Measurements from ENCODE around the gene SSX2IP.
A peak's percentile ranks its signal among the peaks of the same experiment; 100 is the strongest.
"Not testable (repeated sequence)": the region's sequence is repeated elsewhere in the genome, so short reads cannot be mapped to it uniquely, and the experiment has no call there.

SSX2IP gene

GRCh38 chr1:84675106-84675505 lies 15.2 kb downstream of the SSX2IP start:
- DNase-seq = no peak

GRCh38 chr1:84674705-84675104 lies 15.6 kb downstream of the SSX2IP start:
- no peak for DNase-seq

DNA sequence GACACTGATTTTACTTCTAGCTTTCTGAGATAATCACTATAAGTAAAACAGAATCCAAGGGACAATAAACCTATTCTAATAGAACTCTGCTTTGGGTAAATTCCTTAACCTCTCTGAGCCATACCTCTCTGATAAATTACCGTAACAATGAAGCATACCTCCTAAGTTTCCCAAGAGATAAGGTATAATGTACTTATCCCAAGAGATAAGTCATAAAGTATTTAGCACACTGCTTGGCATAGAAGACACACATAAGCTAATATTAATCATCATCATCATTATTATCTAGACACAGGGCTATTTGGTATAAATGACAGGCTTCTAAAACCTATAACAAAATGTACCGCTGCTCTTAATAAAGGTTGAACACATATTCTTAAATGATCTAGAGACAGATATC lies 16.2 kb downstream of the SSX2IP start:
- no peak for DNase-seq

DNA sequence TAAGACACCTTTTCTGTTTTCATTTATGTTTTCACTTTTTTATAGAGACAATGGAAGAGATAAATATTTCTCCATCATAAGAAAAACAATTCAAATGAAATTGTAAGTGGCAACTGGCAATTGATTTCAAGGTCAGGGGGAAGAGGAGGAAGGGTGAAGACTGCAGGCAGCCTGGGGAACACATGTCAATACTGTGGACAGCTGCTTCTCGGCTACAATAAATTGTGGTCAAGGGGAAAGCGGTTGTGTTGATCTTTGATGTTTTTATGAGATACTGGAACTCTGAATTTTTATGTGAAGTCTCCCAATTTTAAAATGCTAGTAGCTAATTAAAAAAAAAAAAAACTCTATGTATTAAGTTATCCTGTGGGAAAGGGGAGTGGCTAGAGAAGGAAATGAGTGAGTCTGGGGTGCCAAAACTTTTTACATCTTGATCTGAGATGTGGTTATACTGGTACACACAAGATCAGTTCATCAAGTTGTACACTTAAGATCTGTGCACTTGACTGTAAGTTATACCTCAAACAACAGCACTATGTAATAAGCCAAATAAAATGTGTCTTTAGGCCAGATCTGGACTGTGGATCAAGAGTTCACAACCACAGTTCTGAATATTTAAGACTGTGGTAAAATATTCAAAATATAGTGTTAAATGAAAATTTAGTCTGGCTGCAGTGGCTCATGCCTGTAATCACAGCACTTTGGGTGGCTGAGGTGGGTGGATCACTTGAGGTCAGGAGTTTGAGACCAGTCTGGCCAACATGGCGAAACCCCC lies 18.0 kb downstream of the SSX2IP start:
- no peak for DNase-seq

- no peak for DNase-seq
Measured at GRCh38 chr1:84669831-84670230, 20.4 kb downstream of the SSX2IP start.

DNA sequence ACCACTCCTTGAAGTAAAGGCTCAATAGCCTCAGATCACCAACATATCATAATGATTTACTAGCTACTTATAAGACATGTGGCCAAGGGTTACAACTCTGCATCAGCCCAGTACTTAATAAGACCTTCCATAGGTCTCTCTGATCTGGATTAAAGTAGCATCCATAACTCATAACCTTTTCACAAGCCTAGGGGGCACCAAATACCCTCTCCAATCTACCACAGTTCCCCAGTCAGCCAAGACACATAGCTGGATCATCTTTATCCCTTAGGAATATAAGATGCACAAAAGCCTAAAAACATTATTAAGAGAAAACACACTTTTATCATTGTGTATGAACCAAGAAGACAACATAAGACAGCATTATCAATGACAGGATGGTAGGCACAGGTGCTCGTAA lies 22.1 kb downstream of the SSX2IP start:
- peak; percentile 17 for DNase-seq

DNA sequence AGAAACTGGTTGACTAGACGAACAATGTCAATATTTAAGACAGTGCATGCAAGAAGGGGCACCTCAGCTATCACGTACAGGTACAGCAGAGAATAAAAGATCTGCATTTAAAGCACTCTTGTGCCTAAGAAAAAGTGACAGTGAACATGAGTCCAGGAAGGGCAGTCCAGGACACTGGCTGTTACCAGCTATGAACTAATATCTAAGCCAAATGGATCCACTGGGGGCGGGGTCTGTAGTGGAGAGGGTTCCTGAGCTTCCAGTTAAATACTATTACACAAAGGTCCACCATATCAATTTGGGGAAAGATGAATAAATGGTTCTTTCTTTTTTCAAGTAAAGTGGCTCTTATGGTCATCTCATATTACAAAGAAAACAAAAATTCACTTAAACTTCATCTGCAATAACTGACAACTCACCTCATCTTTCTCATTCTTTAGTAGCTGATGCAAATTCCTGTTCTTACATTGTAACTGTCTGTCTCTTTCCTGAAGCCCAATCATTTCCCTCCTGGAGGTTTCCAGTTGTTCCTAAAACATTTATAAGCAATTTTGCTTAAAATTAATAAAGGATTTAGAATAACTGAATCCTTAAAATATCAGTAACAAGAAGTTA lies 24.5 kb downstream of the SSX2IP start:
- DNase-seq = no peak

GRCh38 chr1:84653130-84653677 lies 37.1 kb downstream of the SSX2IP start:
- no peak for DNase-seq

GRCh38 chr1:84644472-84644871 lies 45.8 kb downstream of the SSX2IP start:
- DNase-seq = no peak

GRCh38 chr1:84643183-84643582 lies 47.1 kb downstream of the SSX2IP start:
- no peak for DNase-seq

- DNase-seq = no peak
Measured at GRCh38 chr1:84642774-84643173, 47.5 kb downstream of the SSX2IP start.

DNA sequence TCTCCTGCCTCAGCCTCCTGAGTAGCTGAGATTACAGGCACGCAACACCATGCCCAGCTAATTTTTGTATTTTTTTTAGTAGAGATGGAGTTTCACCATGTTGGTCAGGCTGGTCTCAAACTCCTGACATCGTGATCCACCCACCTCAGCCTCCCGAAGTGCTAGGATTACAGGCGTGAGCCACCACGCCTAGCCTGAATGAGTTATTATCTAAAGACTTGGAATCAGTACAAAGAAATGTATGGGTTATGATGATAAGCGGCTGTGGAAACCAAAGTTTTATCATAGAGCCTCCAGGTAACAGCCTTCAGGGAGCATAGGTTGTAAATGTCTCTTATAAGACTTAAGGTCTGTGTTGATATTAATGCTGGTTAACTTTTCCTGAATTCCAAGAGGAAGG lies 50.5 kb downstream of the SSX2IP start:
- not testable (repeated sequence) for DNase-seq

DNA sequence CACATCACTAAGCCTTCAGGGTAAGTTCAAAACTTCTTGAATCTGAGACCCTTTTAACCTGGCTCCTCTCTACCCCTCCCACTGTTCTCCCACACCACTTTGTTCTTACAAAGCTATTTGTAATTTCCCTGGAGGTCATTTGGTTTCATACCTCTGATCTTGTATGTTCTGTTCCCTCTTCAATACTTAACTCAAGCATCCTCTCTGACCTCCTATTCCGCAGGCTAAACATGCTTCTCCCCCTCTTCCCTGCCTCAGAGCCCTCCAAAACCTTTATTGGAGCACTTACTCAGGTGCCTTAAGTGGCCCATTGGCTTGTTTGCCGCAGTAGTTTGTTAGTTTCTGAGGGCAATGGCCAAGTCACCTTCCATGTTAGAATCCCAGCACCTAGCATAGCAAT lies 54.8 kb downstream of the SSX2IP start:
- no peak for DNase-seq

DNA sequence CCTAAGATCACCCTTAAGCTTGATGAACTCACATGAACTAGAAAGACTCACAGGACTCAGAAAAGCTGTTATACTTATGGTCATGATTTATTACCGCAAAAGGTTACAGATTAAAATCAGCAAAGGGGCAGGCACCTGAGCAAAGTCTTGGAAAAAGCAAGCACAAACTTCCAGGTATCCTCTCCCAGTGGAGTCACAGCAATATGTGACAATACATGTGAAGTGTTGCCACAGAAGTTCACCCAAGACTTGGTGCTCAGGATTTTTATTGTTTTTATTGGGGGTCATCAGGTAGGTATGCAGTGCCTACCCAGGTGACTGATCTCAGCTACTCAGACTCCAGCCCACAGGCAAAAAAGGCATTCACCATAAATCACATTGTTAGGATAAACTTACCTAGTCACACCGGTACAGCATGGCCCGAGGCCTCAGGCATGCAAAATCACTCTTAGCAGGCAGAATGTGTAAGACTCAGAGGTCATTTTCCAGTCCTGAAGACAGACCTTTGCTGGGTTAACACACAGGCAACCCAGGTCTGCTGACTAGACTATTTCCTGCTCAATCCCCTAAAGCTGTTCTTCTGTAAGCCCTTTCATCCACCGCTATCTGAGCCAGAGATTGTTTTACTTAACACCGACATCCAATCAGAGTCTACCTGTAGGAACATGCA lies 55.6 kb downstream of the SSX2IP start:
- DNase-seq = no peak

- DNase-seq = no peak
Measured at GRCh38 chr1:84632673-84633434, 57.4 kb downstream of the SSX2IP start.

DNA sequence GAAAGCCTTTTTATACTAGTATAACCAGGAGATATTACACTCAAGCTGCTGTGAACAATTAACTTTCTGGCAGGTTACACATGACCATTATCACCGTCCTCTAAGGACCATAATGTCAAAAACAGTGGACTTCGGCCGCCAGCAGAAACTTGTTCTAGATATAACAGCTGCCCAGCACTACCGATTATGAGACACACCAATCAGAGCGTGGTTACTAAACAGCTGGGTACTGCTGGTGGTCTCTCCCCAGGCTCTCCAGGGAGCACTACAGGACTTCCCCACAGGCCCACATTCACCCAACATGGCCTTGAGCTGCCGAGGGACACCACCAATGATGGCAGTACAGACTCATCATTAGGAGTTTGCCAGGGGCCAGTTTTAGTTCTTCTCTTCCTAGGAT lies 58.1 kb downstream of the SSX2IP start:
- no peak for DNase-seq

DNA sequence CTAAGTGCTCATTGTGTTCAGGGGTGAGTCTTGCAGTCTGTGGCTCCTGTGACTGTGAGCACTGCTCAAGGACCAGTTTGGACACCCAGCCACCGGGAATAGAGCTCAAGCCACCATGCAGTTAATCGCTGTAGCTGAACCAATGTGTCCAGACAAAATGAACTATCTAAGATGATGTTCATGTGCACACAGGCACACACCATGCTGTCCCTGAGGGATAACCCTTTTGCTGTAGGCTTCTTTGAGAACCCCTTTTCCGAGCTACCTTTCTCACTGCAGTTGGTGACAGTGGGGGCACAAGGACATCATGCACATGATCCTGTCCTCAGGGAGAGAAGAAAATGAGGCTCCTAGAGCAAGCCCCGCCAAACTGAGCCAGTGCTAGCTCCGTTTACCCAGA lies 65.4 kb downstream of the SSX2IP start:
- DNase-seq = no peak

- no peak for DNase-seq
Measured at GRCh38 chr1:84621553-84621952, 68.7 kb downstream of the SSX2IP start.

GRCh38 chr1:84620720-84621313 lies 69.4 kb downstream of the SSX2IP start:
- DNase-seq = peak; percentile 67

DNA sequence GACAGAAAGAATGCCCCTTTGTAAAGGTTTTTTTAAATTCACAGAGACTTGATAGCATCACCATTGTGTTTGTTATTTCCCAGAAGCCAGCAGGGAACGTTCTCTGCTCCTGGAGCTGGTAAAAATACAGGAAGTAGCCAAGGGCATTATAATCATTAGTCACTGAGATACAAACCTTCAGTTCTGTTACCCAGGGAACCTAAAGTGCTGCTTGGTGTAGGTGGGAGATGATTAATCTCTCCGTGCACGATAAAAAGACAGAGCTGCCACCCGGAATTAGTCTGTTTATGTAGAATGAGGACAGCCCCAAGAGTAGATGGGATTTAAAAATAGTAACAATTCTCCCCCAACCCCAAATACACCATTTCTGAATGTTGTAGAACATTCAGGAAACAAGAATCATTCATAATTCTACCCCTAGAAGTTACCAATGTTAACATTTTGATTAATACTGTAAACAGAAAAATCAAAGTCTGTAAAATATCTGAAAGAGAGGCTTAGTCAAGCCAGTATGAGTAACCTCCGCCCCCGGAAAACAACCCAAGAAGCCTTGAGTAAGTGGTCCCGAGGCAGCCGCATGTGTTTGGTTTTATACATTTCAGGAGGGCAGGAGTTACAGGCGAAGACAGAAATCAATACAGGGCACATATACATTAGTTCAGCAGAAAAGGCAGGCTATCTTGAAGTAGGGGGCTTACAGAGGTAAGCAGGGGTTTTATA lies 70.7 kb downstream of the SSX2IP start:
- peak; percentile 14 for DNase-seq

DNA sequence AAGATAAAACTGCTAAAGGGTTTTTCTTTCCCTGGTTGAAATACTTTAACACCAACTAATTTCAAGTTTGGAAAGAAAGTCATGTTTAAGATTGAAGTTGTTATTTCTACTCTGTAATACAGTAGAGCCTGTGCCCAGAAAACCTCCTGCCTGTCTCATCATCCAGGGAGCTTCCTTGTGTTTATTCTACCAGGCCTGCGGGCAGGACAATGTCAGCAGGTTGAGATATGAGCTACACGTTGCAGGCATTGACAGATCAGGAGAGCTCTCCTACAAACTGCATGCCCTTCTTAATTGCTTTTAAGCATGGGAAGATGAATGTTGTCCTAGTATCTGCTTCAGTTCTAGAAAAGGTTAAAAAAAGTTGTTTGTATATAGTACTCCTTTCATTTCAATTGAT lies 72.9 kb downstream of the SSX2IP start:
- DNase-seq = no peak

- DNase-seq = no peak
Measured at GRCh38 chr1:84615790-84616189, 74.5 kb downstream of the SSX2IP start.
